GM12891 (cell line): Measurements from ENCODE around the gene TAF4.

Experiments
- DNase-seq: peaks from one replicate; pipeline ENCODE4 v3.0.0; 2011; ENCODE audit warnings: low spot score; ENCODE audit not compliant: insufficient read length
- FAIRE-seq: peaks from 2 replicates; lab custom pipeline; 2011; peaks lifted over from hg19 to GRCh38; lab: Jason Lieb, UNC
- PAX5 ChIP-seq: IDR thresholded peaks from 2 replicates; pipeline ENCODE4 v1.6.1; 2011; ENCODE audit warnings: low read length, moderate library complexity, mild to moderate bottlenecking; ENCODE audit not compliant: insufficient read depth, severe bottlenecking
- POLR2A ChIP-seq: IDR thresholded peaks from 2 replicates; pipeline ENCODE4 v1.6.1; 2011; ENCODE audit warnings: low read depth, low read length, control low read depth
- POLR2AphosphoS5 ChIP-seq: IDR thresholded peaks from 2 replicates; pipeline ENCODE4 v1.6.1; 2011; ENCODE audit warnings: low read depth, low read length, control low read depth
- POU2F2 ChIP-seq: IDR thresholded peaks from 2 replicates; pipeline ENCODE4 v1.6.1; 2011; ENCODE audit warnings: low read depth, mild to moderate bottlenecking, control low read depth, low read length, moderate library complexity
- SPI1 ChIP-seq: IDR thresholded peaks from 2 replicates; pipeline ENCODE4 v1.6.1; 2011; ENCODE audit warnings: low read depth, low read length, control low read depth
- TAF1 ChIP-seq: IDR thresholded peaks from 2 replicates; pipeline ENCODE4 v1.6.1; 2011; ENCODE audit warnings: low read depth, low read length, control low read depth

The TAF4 gene

GRCh38 chr20:61963149-61963548 lies 102.5 kb downstream of the TAF4 start:
- TF ChIP-seq TAF1 (no peak), POU2F2 (no peak), POLR2A (no peak), POLR2AphosphoS5 (no peak), PAX5 (no peak), SPI1 (no peak)
- FAIRE-seq (no peak), DNase-seq (no peak)

GRCh38 chr20:61960836-61961235 lies 104.8 kb downstream of the TAF4 start:
- TF ChIP-seq POLR2AphosphoS5 (no peak), POU2F2 (no peak), POLR2A (no peak), PAX5 (no peak), SPI1 (no peak), TAF1 (no peak)
- FAIRE-seq (no peak), DNase-seq (no peak)

GRCh38 chr20:61958773-61959700 lies 106.6 kb downstream of the TAF4 start:
- TF ChIP-seq POLR2AphosphoS5 (no peak), SPI1 (no peak), PAX5 (no peak), TAF1 (no peak), POU2F2 (no peak), POLR2A (no peak)
- DNase-seq (no peak), FAIRE-seq (no peak)

GRCh38 chr20:61957961-61958715 lies 107.5 kb downstream of the TAF4 start:
- no peak for TF ChIP-seq POU2F2
- no peak for TF ChIP-seq POLR2A
- no peak for TF ChIP-seq TAF1
- no peak for TF ChIP-seq SPI1
- TF ChIP-seq POLR2AphosphoS5: no peak
- TF ChIP-seq PAX5: no peak
- FAIRE-seq: no peak
- DNase-seq: no peak

GRCh38 chr20:61956396-61957342 lies 109.0 kb downstream of the TAF4 start:
- no peak for TF ChIP-seq SPI1
- TF ChIP-seq POU2F2: no peak
- no peak for TF ChIP-seq POLR2AphosphoS5
- TF ChIP-seq POLR2A: no peak
- TF ChIP-seq TAF1: no peak
- TF ChIP-seq PAX5: no peak
- DNase-seq: no peak
- no peak for FAIRE-seq

GRCh38 chr20:61955668-61956395 lies 109.8 kb downstream of the TAF4 start:
- FAIRE-seq: no peak
- TF ChIP-seq POLR2AphosphoS5: no peak
- TF ChIP-seq POU2F2: no peak

GRCh38 chr20:61954276-61955021 lies 111.2 kb downstream of the TAF4 start:
- DNase-seq: no peak
- TF ChIP-seq PAX5 (no peak), POLR2A (no peak), TAF1 (no peak), POLR2AphosphoS5 (no peak), SPI1 (no peak), POU2F2 (no peak)
- FAIRE-seq: no peak

More at GRCh38 chr20:61955668-61956395, 109.8 kb downstream of the TAF4 start:
- DNase-seq: no peak
